ENCODE measurements around the gene PTPRN2.

DNA sequence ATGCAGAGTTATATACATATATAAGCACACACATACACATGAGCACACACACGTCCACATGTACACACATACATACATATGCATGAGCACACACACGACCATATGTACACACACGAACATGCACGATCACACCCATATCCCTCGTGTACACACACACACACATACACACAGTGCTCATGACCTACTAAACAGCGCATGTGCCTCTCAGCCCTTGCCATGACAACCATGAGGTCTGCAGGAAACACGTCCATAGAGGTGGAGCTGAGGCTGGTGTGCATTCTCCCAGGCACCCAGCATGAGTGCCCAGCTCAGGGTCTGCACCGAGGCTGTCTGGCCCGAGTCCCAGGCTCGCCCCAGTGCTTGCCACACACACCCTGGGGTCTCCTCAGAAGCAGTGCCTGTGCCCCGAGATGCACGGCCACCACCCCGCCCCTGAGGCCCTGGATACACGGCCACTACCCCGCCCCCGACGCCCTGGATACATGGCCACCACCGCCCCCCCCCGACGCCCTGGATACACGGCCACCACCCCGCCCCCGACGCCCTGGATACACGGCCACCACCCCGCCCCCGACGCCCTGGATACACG, 721.2 kb downstream of the PTPRN2 start:
- TF ChIP-seq CHD1 (IDR thresholded peaks at IDR 0.05; ENCODE audit: low read depth, low read length) (no peak), EZH2 (IDR thresholded peaks at IDR 0.05; ENCODE audit: low read depth, low read length, severe bottlenecking) (no peak), POLR2A (IDR thresholded peaks at IDR 0.05; ENCODE audit: control extremely low read depth in 1 of 2, low read depth in 2 of 2, low read length in 2 of 2) (no peak), POLR2AphosphoS5 (IDR thresholded peaks at IDR 0.05; ENCODE audit: low read depth, low read length) (no peak), CEBPB (IDR thresholded peaks at IDR 0.05; ENCODE audit: low read depth, low read length) (no peak)
- TF ChIP-seq, protein P1, sequence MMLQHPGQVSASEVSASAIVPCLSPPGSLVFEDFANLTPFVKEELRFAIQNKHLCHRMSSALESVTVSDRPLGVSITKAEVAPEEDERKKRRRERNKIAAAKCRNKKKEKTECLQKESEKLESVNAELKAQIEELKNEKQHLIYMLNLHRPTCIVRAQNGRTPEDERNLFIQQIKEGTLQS (IDR thresholded peaks at IDR 0.05; ENCODE audit: insufficient read depth, low read depth, low read length), result no peak

Data from H1 (cell line).